Transverse colon (tissue), 4 donors: ENCODE results near the gene PRKAR1B. TPM values are rescaled to one million over a fixed set of nuclear protein-coding genes. Genes with fewer than 3 reads are reported as not detected.

Experiments
- DNase-seq: peaks from one replicate; pipeline ENCODE4 v3.0.0-alpha.2; 2019
- H3K27ac ChIP-seq, 4 donors: fragments of 200-600 bp; sonication (generic); 2 replicates each; pipeline ENCODE4 v1.5.1; 2016 to 2018; ENCODE audit warnings: inconsistent platforms in 4 of 4
- H3K27me3 ChIP-seq: fragments of 200-600 bp; sonication (generic); 2 replicates; pipeline ENCODE4 v1.5.1; 2017; ENCODE audit warnings: inconsistent platforms
- H3K36me3 ChIP-seq, 4 donors: fragments of 200-600 bp; sonication (generic); 2 replicates each; pipeline ENCODE4 v1.5.1; 2017 to 2019; ENCODE audit warnings: inconsistent platforms in 4 of 4
- H3K4me1 ChIP-seq, 4 donors: fragments of 200-600 bp; sonication (generic); 2 replicates each; pipeline ENCODE4 v1.5.1; 2017 to 2020; ENCODE audit warnings: inconsistent platforms in 4 of 4
- H3K4me3 ChIP-seq, 4 donors: fragments of 200-600 bp; sonication (generic); 1 replicate in 1 of 4; 2 replicates in 3 of 4; pipeline versions ENCODE4 v1.5.1 to v1.6.1; 2017 to 2019; ENCODE audit warnings: inconsistent platforms in 4 of 4
- H3K9me3 ChIP-seq, 2 donors: fragments of 200-600 bp; sonication (generic); 2 replicates each; pipeline ENCODE4 v1.5.1; 2017 to 2019; ENCODE audit warnings: inconsistent platforms in 2 of 2
- EP300 ChIP-seq: sonication (generic); formaldehyde crosslinking; IDR thresholded peaks from one replicate; pipeline ENCODE4 v1.6.1; 2017; ENCODE audit warnings: antibody characterized with exemption, low read depth
- POLR2A ChIP-seq: fragments of 450-650 bp; IDR thresholded peaks from one replicate; pipeline ENCODE4 v1.6.1; 2016; ENCODE audit warnings: antibody characterized with exemption, mild to moderate bottlenecking, moderate library complexity
- POLR2AphosphoS5 ChIP-seq, 3 donors: sonication (generic); formaldehyde crosslinking; IDR thresholded peaks; one replicate each; pipeline ENCODE4 v1.6.1; 2016; ENCODE audit warnings: antibody characterized with exemption in 3 of 3
- WGBS, 2 donors: methylation state at CpG; one replicate each; pipeline ENCODE4 v1.1.5; 2018; ENCODE audit warnings: low coverage in 1 of 2; 5-methylcytosine and 5-hydroxymethylcytosine counted together
- in situ Hi-C, 4 donors: fragments of 200-750 bp; cut with MboI; loops; one replicate each; pipeline versions ENCODE4 v1.15.0 to v1.15.1; 2017; ENCODE audit warnings: low sequenced_read_pairs in 3 of 4, low pct_ligation_motif_present in 1 of 4, low pct_unique_long_range_greater_than_20kb in 1 of 4
- intact Hi-C: fragments of 100-400 bp; cut with DNase I; formaldehyde crosslinking; loops from one replicate; pipeline ENCODE4 v1.15.1; 2023; ENCODE audit warnings: low total_unique reads
- total RNA-seq, 4 donors: library from RNA; depleted of rRNA; stranded (reverse); fragments of >200 nt; gene quantifications; one replicate each; pipeline ENCODE4 v1.1.0, GENCODE V29; 2016
- TF ChIP-seq, protein P1 (sequence below), 5 experiments: fragments of 200-600 bp in 3 of 5; fragments of 450-650 bp in 2 of 5; sonication (generic) in 3 of 5; IDR thresholded peaks; 1 replicate in 2 of 5; 2 replicates in 3 of 5; pipeline ENCODE4 v1.5.1; 2016 to 2017; ENCODE audit warnings: antibody characterized with exemption in 5 of 5, inconsistent platforms in 3 of 5, mild to moderate bottlenecking in 2 of 5, moderate library complexity in 1 of 5

PRKAR1B gene
- total RNA-seq, 4 donors from 2014 or later: 15.7 to 53.9 (median 16.9) TPM

GRCh38 chr7:503575-504111 lies 223.4 kb downstream of the PRKAR1B start:
- Histone ChIP-seq H3K36me3 (peaks cover 0 to 18% (median 9%) of the 10 kb centered on the region in 4 donors), H3K9me3 (no peaks in the 10 kb centered on the region), H3K4me3 (no peak overlapping the region), H3K27me3 (no peaks in the 10 kb centered on the region), H3K27ac (peak overlapping the region; percentile 86 to 89 (median 87)), H3K4me1 (peaks cover 29 to 39% (median 36%) of the 10 kb centered on the region in 4 donors)
- in situ Hi-C loops: no loop called here
- TF ChIP-seq POLR2AphosphoS5 (IDR thresholded peaks at IDR 0.05): peak in 1 of 3 donors; percentile 61
- TF ChIP-seq, protein P1, sequence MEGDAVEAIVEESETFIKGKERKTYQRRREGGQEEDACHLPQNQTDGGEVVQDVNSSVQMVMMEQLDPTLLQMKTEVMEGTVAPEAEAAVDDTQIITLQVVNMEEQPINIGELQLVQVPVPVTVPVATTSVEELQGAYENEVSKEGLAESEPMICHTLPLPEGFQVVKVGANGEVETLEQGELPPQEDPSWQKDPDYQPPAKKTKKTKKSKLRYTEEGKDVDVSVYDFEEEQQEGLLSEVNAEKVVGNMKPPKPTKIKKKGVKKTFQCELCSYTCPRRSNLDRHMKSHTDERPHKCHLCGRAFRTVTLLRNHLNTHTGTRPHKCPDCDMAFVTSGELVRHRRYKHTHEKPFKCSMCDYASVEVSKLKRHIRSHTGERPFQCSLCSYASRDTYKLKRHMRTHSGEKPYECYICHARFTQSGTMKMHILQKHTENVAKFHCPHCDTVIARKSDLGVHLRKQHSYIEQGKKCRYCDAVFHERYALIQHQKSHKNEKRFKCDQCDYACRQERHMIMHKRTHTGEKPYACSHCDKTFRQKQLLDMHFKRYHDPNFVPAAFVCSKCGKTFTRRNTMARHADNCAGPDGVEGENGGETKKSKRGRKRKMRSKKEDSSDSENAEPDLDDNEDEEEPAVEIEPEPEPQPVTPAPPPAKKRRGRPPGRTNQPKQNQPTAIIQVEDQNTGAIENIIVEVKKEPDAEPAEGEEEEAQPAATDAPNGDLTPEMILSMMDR (IDR thresholded peaks at IDR 0.05): no peak
- TF ChIP-seq POLR2A: peak; percentile 50
- WGBS, 2 donors: 43% methylated on average over 20 of the region's 20 CpGs; no CpG with 5 or more reads in 1 of the 2 donors
- intact Hi-C loops: no loop called here
- peak; percentile 93 for DNase-seq

DNA sequence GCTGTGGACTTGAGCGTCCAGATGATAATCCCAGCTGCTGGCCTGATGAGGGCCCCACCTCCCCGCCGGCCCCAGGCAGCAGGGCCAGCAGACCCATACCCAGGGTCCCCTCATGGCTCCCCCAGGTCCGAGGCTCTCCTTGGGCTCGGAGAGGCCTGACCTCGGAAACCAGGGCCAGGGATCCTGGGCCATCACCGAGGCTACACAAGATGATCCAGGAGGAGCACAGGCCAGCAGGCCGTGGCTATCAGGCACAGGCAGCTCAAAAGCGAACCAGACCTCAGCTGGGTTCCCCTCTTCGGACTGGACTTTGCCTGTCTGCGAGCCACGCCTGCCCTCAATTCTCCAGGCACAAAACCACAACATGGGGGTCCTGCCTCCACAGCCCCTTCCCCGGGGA lies 224.8 kb downstream of the PRKAR1B start:
- intact Hi-C loops: no loop called here

DNA sequence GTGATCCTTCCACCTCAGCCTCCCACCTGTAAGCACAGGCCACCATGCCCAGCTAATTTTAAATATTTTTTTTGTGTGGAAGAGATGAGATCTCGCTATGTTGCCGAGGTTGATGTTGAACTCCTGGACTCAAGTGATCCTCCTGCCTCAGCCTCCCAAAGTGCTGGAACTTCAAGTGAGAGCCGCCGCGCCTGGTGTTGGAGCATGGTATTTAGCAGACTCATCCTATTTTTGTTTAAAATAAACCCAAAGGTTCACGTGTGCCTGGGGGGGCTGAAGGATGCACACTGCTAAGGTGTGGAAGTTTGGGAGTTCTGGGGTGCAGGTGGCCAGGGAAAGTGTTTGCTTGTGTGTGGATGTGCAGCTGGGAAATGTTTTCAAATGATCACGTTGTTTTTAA lies 225.6 kb downstream of the PRKAR1B start:
- no peak for TF ChIP-seq POLR2AphosphoS5 (IDR thresholded peaks at IDR 0.05)
- TF ChIP-seq EP300: no peak
- TF ChIP-seq POLR2A: no peak
- TF ChIP-seq, protein P1 (IDR thresholded peaks at IDR 0.05): no peak
- intact Hi-C loops (no loop called here), in situ Hi-C loops (no loop called here)
- peaks cover 29 to 39% (median 36%) of the 10 kb centered on the region in 4 donors for H3K4me1 ChIP-seq
- H3K36me3 ChIP-seq: peaks cover 0 to 26% (median 9%) of the 10 kb centered on the region in 4 donors
- H3K9me3 ChIP-seq: no peaks in the 10 kb centered on the region
- H3K4me3 ChIP-seq: no peak overlapping the region
- no peak overlapping the region for H3K27ac ChIP-seq
- 89 to 90% methylated on average over 1 to 7 of the region's 7 CpGs for WGBS, 2 donors
- DNase-seq: no peak
- no peaks in the 10 kb centered on the region for H3K27me3 ChIP-seq

More for the DNA sequence above, 224.8 kb downstream of the PRKAR1B start:
- TF ChIP-seq POLR2A (no peak), EP300 (no peak), POLR2AphosphoS5 (IDR thresholded peaks at IDR 0.05) (no peak)
- TF ChIP-seq, protein P1 (IDR thresholded peaks at IDR 0.05): no peak
- peaks cover 29 to 39% (median 36%) of the 10 kb centered on the region in 4 donors for H3K4me1 ChIP-seq
- H3K4me3 ChIP-seq: no peak overlapping the region
- H3K27ac ChIP-seq: peak overlapping the region in 2 of 4 donors; percentile 39 to 89
- H3K9me3 ChIP-seq: no peaks in the 10 kb centered on the region
- in situ Hi-C loops: no loop called here
- WGBS, 2 donors: 80 to 86% methylated on average over 3 to 13 of the region's 13 CpGs
- DNase-seq: no peak
- peaks cover 0 to 26% (median 9%) of the 10 kb centered on the region in 4 donors for H3K36me3 ChIP-seq
- H3K27me3 ChIP-seq: no peaks in the 10 kb centered on the region

- DNase-seq: no peak
- no peaks in the 10 kb centered on the region for H3K9me3 ChIP-seq
- H3K27ac ChIP-seq: no peak overlapping the region
- H3K36me3 ChIP-seq: peaks cover 0 to 26% (median 9%) of the 10 kb centered on the region in 4 donors
- no peak overlapping the region for H3K4me3 ChIP-seq
- no peaks in the 10 kb centered on the region for H3K27me3 ChIP-seq
- 86 to 92% methylated on average over 12 to 35 of the region's 35 CpGs for WGBS, 2 donors
- H3K4me1 ChIP-seq: peaks cover 29 to 37% (median 35%) of the 10 kb centered on the region in 4 donors
- in situ Hi-C loops: no loop called here
- intact Hi-C loops: no loop called here
- TF ChIP-seq POLR2AphosphoS5 (IDR thresholded peaks at IDR 0.05): no peak
- TF ChIP-seq, protein P1 (IDR thresholded peaks at IDR 0.05): no peak
- no peak for TF ChIP-seq POLR2A
- no peak for TF ChIP-seq EP300
These were observed 226.3 kb downstream of the PRKAR1B start for GRCh38 chr7:500521-501420.
